Measurements from ENCODE around the gene CD59. TPM values are rescaled to one million over a fixed set of nuclear protein-coding genes. Genes with fewer than 3 reads are reported as not detected.

The CD59 gene
- total RNA-seq, 1 donor, result 345 TPM

- TF ChIP-seq CTCF (IDR thresholded peaks at IDR 0.05; ENCODE audit: extremely low read depth, low read depth, low read length), result no peak
- Histone ChIP-seq H3K79me2 (ENCODE audit: insufficient read depth, low read length) (peaks cover 57% of the 10 kb centered on the region), H2AFZ (ENCODE audit: low read length) (peak overlapping the region; percentile 25), H3K4me3 (ENCODE audit: insufficient read depth, low read length) (peak overlapping the region; percentile 93), H3K36me3 (ENCODE audit: insufficient read depth, low read length) (peaks cover 35% of the 10 kb centered on the region), H3K4me1 (ENCODE audit: insufficient read depth, low read length) (peaks cover 49% of the 10 kb centered on the region), H3K27ac (ENCODE audit: low read depth, low read length) (peak overlapping the region; percentile 93), H4K20me1 (ENCODE audit: insufficient read depth, low read length) (peaks cover 40% of the 10 kb centered on the region), H3K27me3 (ENCODE audit: insufficient read depth, low read length) (no peaks in the 10 kb centered on the region), H3K4me2 (ENCODE audit: insufficient read depth, low read length) (peak overlapping the region; percentile 95), H3K9me3 (ENCODE audit: low read depth, low read length) (no peaks in the 10 kb centered on the region)
- no peak for DNase-seq (ENCODE audit: insufficient read length, low spot score, missing footprints)
Observed at GRCh38 chr11:33735271-33736147, 714 bp downstream of the CD59 start.

GRCh38 chr11:33734441-33735270 lies 1.6 kb downstream of the CD59 start:
- Histone ChIP-seq H3K27ac (ENCODE audit: low read depth, low read length) (peak overlapping the region; percentile 93), H3K4me2 (ENCODE audit: insufficient read depth, low read length) (peak overlapping the region; percentile 95), H3K9me3 (ENCODE audit: low read depth, low read length) (no peaks in the 10 kb centered on the region), H3K36me3 (ENCODE audit: insufficient read depth, low read length) (peaks cover 41% of the 10 kb centered on the region), H3K4me1 (ENCODE audit: insufficient read depth, low read length) (peaks cover 49% of the 10 kb centered on the region), H2AFZ (ENCODE audit: low read length) (no peak overlapping the region), H4K20me1 (ENCODE audit: insufficient read depth, low read length) (peaks cover 46% of the 10 kb centered on the region), H3K27me3 (ENCODE audit: insufficient read depth, low read length) (no peaks in the 10 kb centered on the region), H3K4me3 (ENCODE audit: insufficient read depth, low read length) (peak overlapping the region; percentile 93), H3K79me2 (ENCODE audit: insufficient read depth, low read length) (peaks cover 65% of the 10 kb centered on the region)
- no peak for TF ChIP-seq CTCF (IDR thresholded peaks at IDR 0.05; ENCODE audit: extremely low read depth, low read depth, low read length)
- no peak for DNase-seq (ENCODE audit: insufficient read length, low spot score, missing footprints)

- no peak for TF ChIP-seq CTCF (IDR thresholded peaks at IDR 0.05; ENCODE audit: extremely low read depth, low read depth, low read length)
- peaks cover 46% of the 10 kb centered on the region for H4K20me1 ChIP-seq (ENCODE audit: insufficient read depth, low read length)
Observed at GRCh38 chr11:33733980-33734379, 2.2 kb downstream of the CD59 start.

More at GRCh38 chr11:33733980-33734379, 2.2 kb downstream of the CD59 start:
- Histone ChIP-seq H3K4me1 (ENCODE audit: insufficient read depth, low read length) (peaks cover 49% of the 10 kb centered on the region), H2AFZ (ENCODE audit: low read length) (no peak overlapping the region), H3K27ac (ENCODE audit: low read depth, low read length) (peak overlapping the region; percentile 93), H3K4me2 (ENCODE audit: insufficient read depth, low read length) (peak overlapping the region; percentile 95), H3K4me3 (ENCODE audit: insufficient read depth, low read length) (peak overlapping the region; percentile 93), H3K9me3 (ENCODE audit: low read depth, low read length) (no peaks in the 10 kb centered on the region), H3K36me3 (ENCODE audit: insufficient read depth, low read length) (peaks cover 41% of the 10 kb centered on the region), H3K27me3 (ENCODE audit: insufficient read depth, low read length) (no peaks in the 10 kb centered on the region), H3K79me2 (ENCODE audit: insufficient read depth, low read length) (peaks cover 72% of the 10 kb centered on the region)
- no peak for DNase-seq (ENCODE audit: insufficient read length, low spot score, missing footprints)
